Upper lobe of left lung (tissue), 4 donors: ENCODE measurements around the gene MECP2.

Experiments used
- POLR2A ChIP-seq, 4 donors: fragments of 450-650 bp; IDR thresholded peaks; one replicate each; pipeline ENCODE4 v1.5.1; 2016 to 2017; ENCODE audit warnings: antibody characterized with exemption in 4 of 4, mild to moderate bottlenecking in 2 of 4
- POLR2AphosphoS5 ChIP-seq, 2 donors: sonication (generic); formaldehyde crosslinking; IDR thresholded peaks; one replicate each; pipeline ENCODE4 v1.5.1; 2017; ENCODE audit warnings: antibody characterized with exemption in 2 of 2
- TF ChIP-seq, protein P1 (sequence below), 6 experiments: fragments of 450-650 bp in 4 of 6; fragments of 200-600 bp in 2 of 6; sonication (generic) in 2 of 6; IDR thresholded peaks; one replicate each; pipeline ENCODE4 v1.5.1; 2016 to 2019; ENCODE audit warnings: antibody characterized with exemption in 6 of 6

DNA sequence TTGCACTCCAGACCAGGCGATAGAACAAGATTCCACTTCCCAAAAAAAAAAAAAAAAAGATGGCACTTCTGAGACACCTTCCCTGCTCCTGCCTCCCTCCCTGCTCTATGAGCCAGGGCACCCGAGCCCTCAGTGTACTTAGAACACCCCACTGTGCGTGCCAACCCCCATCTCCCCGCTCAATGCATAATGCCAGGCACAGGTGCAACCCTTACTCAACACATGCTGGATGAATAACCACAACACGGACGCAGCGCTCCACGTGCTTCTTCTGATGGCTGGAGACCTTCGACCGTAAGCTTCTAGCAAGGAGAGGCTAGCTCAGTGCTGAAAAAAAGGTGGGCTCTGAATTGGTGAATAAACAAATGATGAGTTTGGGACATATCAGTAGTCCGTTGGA, 57.9 kb downstream of the MECP2 start:
- TF ChIP-seq POLR2A (IDR thresholded peaks at IDR 0.05) (no peak), POLR2AphosphoS5 (IDR thresholded peaks at IDR 0.05) (no peak)
- TF ChIP-seq, protein P1, sequence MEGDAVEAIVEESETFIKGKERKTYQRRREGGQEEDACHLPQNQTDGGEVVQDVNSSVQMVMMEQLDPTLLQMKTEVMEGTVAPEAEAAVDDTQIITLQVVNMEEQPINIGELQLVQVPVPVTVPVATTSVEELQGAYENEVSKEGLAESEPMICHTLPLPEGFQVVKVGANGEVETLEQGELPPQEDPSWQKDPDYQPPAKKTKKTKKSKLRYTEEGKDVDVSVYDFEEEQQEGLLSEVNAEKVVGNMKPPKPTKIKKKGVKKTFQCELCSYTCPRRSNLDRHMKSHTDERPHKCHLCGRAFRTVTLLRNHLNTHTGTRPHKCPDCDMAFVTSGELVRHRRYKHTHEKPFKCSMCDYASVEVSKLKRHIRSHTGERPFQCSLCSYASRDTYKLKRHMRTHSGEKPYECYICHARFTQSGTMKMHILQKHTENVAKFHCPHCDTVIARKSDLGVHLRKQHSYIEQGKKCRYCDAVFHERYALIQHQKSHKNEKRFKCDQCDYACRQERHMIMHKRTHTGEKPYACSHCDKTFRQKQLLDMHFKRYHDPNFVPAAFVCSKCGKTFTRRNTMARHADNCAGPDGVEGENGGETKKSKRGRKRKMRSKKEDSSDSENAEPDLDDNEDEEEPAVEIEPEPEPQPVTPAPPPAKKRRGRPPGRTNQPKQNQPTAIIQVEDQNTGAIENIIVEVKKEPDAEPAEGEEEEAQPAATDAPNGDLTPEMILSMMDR (IDR thresholded peaks at IDR 0.05), result no peak
